ENCODE results near the gene KAZN. TPM values are rescaled to one million over a fixed set of nuclear protein-coding genes. Genes with fewer than 3 reads are reported as not detected.

KAZN gene
- total and polyA plus RNA-seq, 4 donors, result 7.6 to 18.8 (median 11.2) TPM

DNA sequence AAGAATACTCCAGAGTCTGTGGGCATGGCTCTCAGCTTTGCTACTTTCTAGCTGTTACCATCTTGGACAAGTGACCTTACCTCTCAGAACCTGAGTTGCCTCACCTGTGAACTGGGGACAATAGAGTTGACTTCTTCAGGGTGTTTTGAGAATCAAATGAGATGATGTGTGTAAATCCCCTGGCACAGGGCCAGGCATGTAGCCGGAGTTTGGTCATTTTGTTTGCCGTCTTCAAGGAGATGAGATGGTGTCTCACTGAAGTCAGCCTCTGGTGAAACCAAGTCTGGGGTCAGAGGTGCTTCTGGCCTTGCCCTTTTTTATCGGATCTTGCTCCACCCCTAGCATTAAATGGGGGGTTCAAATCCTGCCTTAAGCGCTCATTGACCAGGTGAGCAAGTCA is 405.9 kb downstream of the KAZN start:
- no peaks in the 10 kb centered on the region for H3K36me3 ChIP-seq (ENCODE audit: control insufficient read depth in 4 of 4, insufficient read depth in 4 of 4, low read length in 4 of 4)

DNA sequence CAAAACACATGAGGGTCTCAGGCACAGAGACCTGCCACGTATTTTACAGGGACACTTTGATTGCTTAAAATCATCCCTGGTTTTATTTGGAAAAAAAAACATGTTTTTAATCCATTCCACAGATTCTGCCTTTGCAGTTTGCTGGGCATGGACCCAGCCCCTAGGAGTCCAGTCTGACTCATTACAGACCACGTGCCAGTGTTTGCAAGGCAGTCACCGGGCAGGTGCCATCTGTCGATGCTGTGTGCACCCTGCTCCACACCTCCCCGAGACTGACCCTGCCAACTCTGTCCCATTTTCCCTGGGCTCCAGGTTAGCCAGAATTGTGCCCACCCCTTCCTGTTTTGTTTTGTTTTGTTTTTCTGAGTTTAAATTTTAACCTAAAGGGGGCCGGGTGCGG is 406.6 kb downstream of the KAZN start:
- Histone ChIP-seq H3K27me3 (ENCODE audit: control insufficient read depth in 3 of 3, insufficient read depth in 3 of 3, low read length in 2 of 3) (no peaks in the 10 kb centered on the region), H3K27ac (ENCODE audit: low read depth in 1 of 2, low read length in 1 of 2) (no peak overlapping the region), H3K4me1 (ENCODE audit: control insufficient read depth in 5 of 5, insufficient read depth in 5 of 5, low read length in 5 of 5) (peaks cover 0 to 31% (median 12%) of the 10 kb centered on the region in 5 donors), H3K4me3 (no peak overlapping the region), H3K36me3 (ENCODE audit: control insufficient read depth in 4 of 4, insufficient read depth in 4 of 4, low read length in 4 of 4) (no peaks in the 10 kb centered on the region), H3K9me3 (ENCODE audit: control insufficient read depth in 4 of 4, insufficient read depth in 3 of 4, low read length in 3 of 4) (peaks cover 0 to 2% (median 0%) of the 10 kb centered on the region in 4 donors), H3K9ac (ENCODE audit: insufficient read depth in 1 of 2, low read length in 2 of 2) (no peak overlapping the region)
- DNase-seq (no peak), ATAC-seq (ENCODE audit: insufficient read depth, low FRiP score) (no peak)
- 85 to 88% methylated on average over 7 of the region's 7 CpGs for WGBS, 2 donors
- TF ChIP-seq, protein P1, sequence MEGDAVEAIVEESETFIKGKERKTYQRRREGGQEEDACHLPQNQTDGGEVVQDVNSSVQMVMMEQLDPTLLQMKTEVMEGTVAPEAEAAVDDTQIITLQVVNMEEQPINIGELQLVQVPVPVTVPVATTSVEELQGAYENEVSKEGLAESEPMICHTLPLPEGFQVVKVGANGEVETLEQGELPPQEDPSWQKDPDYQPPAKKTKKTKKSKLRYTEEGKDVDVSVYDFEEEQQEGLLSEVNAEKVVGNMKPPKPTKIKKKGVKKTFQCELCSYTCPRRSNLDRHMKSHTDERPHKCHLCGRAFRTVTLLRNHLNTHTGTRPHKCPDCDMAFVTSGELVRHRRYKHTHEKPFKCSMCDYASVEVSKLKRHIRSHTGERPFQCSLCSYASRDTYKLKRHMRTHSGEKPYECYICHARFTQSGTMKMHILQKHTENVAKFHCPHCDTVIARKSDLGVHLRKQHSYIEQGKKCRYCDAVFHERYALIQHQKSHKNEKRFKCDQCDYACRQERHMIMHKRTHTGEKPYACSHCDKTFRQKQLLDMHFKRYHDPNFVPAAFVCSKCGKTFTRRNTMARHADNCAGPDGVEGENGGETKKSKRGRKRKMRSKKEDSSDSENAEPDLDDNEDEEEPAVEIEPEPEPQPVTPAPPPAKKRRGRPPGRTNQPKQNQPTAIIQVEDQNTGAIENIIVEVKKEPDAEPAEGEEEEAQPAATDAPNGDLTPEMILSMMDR (IDR thresholded peaks at IDR 0.05; ENCODE audit: control extremely low read depth, extremely low read depth), result no peak

More for the DNA sequence above, 405.9 kb downstream of the KAZN start:
- TF ChIP-seq, protein P1 (IDR thresholded peaks at IDR 0.05; ENCODE audit: control extremely low read depth, extremely low read depth), result no peak
- H3K4me3 ChIP-seq, result no peak overlapping the region
- DNase-seq (no peak), ATAC-seq (ENCODE audit: insufficient read depth, low FRiP score) (no peak)
- peaks cover 0 to 2% (median 0%) of the 10 kb centered on the region in 4 donors for H3K9me3 ChIP-seq (ENCODE audit: control insufficient read depth in 4 of 4, insufficient read depth in 3 of 4, low read length in 3 of 4)
- 62 to 86% methylated on average over 4 of the region's 4 CpGs for WGBS, 2 donors
- peaks cover 0 to 31% (median 12%) of the 10 kb centered on the region in 5 donors for H3K4me1 ChIP-seq (ENCODE audit: control insufficient read depth in 5 of 5, insufficient read depth in 5 of 5, low read length in 5 of 5)
- no peak overlapping the region for H3K27ac ChIP-seq (ENCODE audit: low read depth in 1 of 2, low read length in 1 of 2)
- no peaks in the 10 kb centered on the region for H3K27me3 ChIP-seq (ENCODE audit: control insufficient read depth in 3 of 3, insufficient read depth in 3 of 3, low read length in 2 of 3)
- no peak overlapping the region for H3K9ac ChIP-seq (ENCODE audit: insufficient read depth in 1 of 2, low read length in 2 of 2)

DNA sequence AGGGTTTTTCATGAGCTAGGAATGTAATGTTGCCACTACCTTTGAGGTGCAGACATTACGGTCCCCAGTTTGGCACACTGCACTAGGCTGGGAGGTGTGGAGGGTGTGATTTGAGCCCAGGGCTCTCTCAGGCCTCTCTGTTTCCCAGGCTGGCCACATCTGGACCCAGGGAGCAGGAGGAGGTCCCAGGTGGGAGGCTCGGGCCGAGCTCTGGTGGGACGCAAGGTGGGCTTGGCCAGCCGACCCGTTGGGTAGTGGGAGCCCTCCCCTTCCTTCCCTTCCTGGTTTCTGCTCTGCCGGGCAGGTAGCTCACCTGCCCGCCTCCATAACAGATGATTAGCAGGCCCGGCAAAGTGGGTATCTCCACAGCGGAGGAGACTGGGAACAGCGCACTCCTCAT is 408.9 kb downstream of the KAZN start:
- no peak for ATAC-seq (ENCODE audit: insufficient read depth, low FRiP score)
- WGBS, 2 donors, result 75 to 87% methylated on average over 11 of the region's 11 CpGs
- H3K9me3 ChIP-seq (ENCODE audit: control insufficient read depth in 4 of 4, insufficient read depth in 3 of 4, low read length in 3 of 4), result peaks cover 0 to 2% (median 0%) of the 10 kb centered on the region in 4 donors

More for the DNA sequence above, 408.9 kb downstream of the KAZN start:
- Histone ChIP-seq H3K27me3 (ENCODE audit: control insufficient read depth in 3 of 3, insufficient read depth in 3 of 3, low read length in 2 of 3) (no peaks in the 10 kb centered on the region), H3K9ac (ENCODE audit: insufficient read depth in 1 of 2, low read length in 2 of 2) (no peak overlapping the region), H3K36me3 (ENCODE audit: control insufficient read depth in 4 of 4, insufficient read depth in 4 of 4, low read length in 4 of 4) (no peaks in the 10 kb centered on the region), H3K4me3 (no peak overlapping the region), H3K27ac (ENCODE audit: low read depth in 1 of 2, low read length in 1 of 2) (peak overlapping the region in 1 of 2 donors; percentile 78), H3K4me1 (ENCODE audit: control insufficient read depth in 5 of 5, insufficient read depth in 5 of 5, low read length in 5 of 5) (peaks cover 0 to 32% (median 12%) of the 10 kb centered on the region in 5 donors)
- DNase-seq, result no peak
- TF ChIP-seq, protein P1 (IDR thresholded peaks at IDR 0.05; ENCODE audit: control extremely low read depth, extremely low read depth), result no peak

Measured in lung (tissue), 12 donors.